ENCODE data around the gene COMT.

GRCh38 chr22:19970479-19971275, 29.1 kb downstream of the COMT start:
- no peak for TF ChIP-seq ATF1 (CRISPR knock-in tag; IDR thresholded peaks at IDR 0.05)
- peak; percentile 94 for TF ChIP-seq CTCF (IDR thresholded peaks at IDR 0.05)

Measured in WTC11 (cell line).